Erythroblast (primary cell): ENCODE measurements around the gene SEPTIN2.

Experiments used
- GATA1 ChIP-seq: IDR thresholded peaks from 2 replicates; pipeline ENCODE4 v1.6.1; 2011; ENCODE audit warnings: low read depth, mild to moderate bottlenecking, control low read depth, low read length, moderate library complexity
- POLR2A ChIP-seq: IDR thresholded peaks from 2 replicates; pipeline ENCODE4 v1.6.1; 2011; ENCODE audit warnings: mild to moderate bottlenecking, low read length

DNA sequence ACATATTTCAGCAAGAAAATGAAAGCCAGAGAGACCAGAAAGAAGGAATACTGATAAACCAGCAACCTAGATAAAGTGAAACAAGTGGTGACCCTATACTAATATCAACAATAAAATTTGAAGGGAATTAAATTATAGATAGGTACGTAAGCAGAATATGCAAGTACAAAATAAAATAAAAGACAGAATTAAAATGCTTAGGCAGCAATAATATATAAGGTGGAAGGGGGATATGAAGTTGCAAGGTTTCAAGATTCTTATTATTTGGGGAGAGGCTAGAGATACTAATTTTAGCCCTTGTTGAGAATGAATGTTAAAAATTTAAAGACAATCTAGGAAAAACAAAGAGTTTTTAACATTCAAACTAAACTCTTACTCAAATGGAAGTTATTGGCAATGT, 39.8 kb upstream of the SEPTIN2 start:
- TF ChIP-seq POLR2A (no peak), GATA1 (no peak)
